NCI-H1092 treated with DMSO at 0.1 percent for 48 hours (cell line): ENCODE results near the gene EGFL7.
A peak's percentile ranks its signal among the peaks of the same experiment; 100 is the strongest.

Experiments used
- DNase-seq: peaks from one replicate; lab custom pipeline; 2025; lab: John Stamatoyannopoulos, UW

Gene EGFL7

GRCh38 chr9:136644343-136644592, 18.4 kb upstream of the EGFL7 start:
- no peak for DNase-seq

GRCh38 chr9:136644593-136645351, 17.9 kb upstream of the EGFL7 start:
- peak; percentile 31 for DNase-seq

- no peak for DNase-seq
These were observed 17.3 kb upstream of the EGFL7 start for GRCh38 chr9:136645352-136645902.

GRCh38 chr9:136645903-136646754, 16.6 kb upstream of the EGFL7 start:
- no peak for DNase-seq

GRCh38 chr9:136646827-136647711, 15.6 kb upstream of the EGFL7 start:
- no peak for DNase-seq

- DNase-seq, result no peak
These were observed 14.0 kb upstream of the EGFL7 start for GRCh38 chr9:136648751-136649150.

- no peak for DNase-seq
These were observed 12.7 kb upstream of the EGFL7 start for GRCh38 chr9:136650021-136650420.

- DNase-seq, result no peak
These were observed 12.1 kb upstream of the EGFL7 start for GRCh38 chr9:136650648-136651047.

GRCh38 chr9:136651860-136652259, 10.9 kb upstream of the EGFL7 start:
- no peak for DNase-seq

GRCh38 chr9:136653323-136654079, 9.2 kb upstream of the EGFL7 start:
- no peak for DNase-seq

- DNase-seq, result no peak
These were observed 7.7 kb upstream of the EGFL7 start for GRCh38 chr9:136654820-136655535.

- no peak for DNase-seq
These were observed 7.1 kb upstream of the EGFL7 start for GRCh38 chr9:136655536-136656182.

GRCh38 chr9:136656183-136656738, 6.5 kb upstream of the EGFL7 start:
- DNase-seq, result no peak

- DNase-seq, result no peak
These were observed 5.7 kb upstream of the EGFL7 start for GRCh38 chr9:136656795-136657611.

- no peak for DNase-seq
These were observed 4.5 kb upstream of the EGFL7 start for GRCh38 chr9:136657974-136658848.

- DNase-seq, result no peak
These were observed 3.7 kb upstream of the EGFL7 start for GRCh38 chr9:136658849-136659535.
